Neural crest cell (in vitro differentiated cells): ENCODE data around the gene CCL8. TPM values are rescaled to one million over a fixed set of nuclear protein-coding genes. Genes with fewer than 3 reads are reported as not detected.

Source experiments
- DNase-seq: peaks from one replicate; pipeline ENCODE4 v3.0.0; 2021; ENCODE audit warnings: low read depth, mixed read lengths, low spot score
- H3K27ac Mint-ChIP-seq: one replicate; pipeline ENCODE4 v1.8.0; 2021; ENCODE audit warnings: mild to moderate bottlenecking, mixed read lengths; ENCODE audit not compliant: unreplicated experiment
- H3K27me3 Mint-ChIP-seq: 2 replicates; pipeline ENCODE4 v1.8.0; 2021; ENCODE audit warnings: low read depth, mild to moderate bottlenecking, mixed read lengths
- H3K36me3 Mint-ChIP-seq: 2 replicates; pipeline ENCODE4 v1.8.0; 2021; ENCODE audit warnings: low read depth, mild to moderate bottlenecking, mixed read lengths
- H3K4me1 Mint-ChIP-seq: 2 replicates; pipeline ENCODE4 v1.8.0; 2021; ENCODE audit warnings: mixed read lengths
- H3K4me3 Mint-ChIP-seq: one replicate; pipeline ENCODE4 v1.8.0; 2021; ENCODE audit warnings: mild to moderate bottlenecking, mixed read lengths
- H3K9me3 Mint-ChIP-seq: 2 replicates; pipeline ENCODE4 v1.8.0; 2021; ENCODE audit warnings: mixed read lengths
- total RNA-seq: library from RNA; stranded (reverse); gene quantifications from 2 replicates; pipeline ENCODE4 v1.2.1, GENCODE V29; 2021
- TF ChIP-seq, protein P1 (sequence below): fragments of 200-600 bp; sonication (generic); conservative IDR thresholded peaks from 2 replicates; pipeline ENCODE4 v1.5.0; 2021; ENCODE audit warnings: antibody characterized with exemption, mild to moderate bottlenecking

CCL8 gene
- total RNA-seq, 1 donor from 2014 or later: not detected

DNA sequence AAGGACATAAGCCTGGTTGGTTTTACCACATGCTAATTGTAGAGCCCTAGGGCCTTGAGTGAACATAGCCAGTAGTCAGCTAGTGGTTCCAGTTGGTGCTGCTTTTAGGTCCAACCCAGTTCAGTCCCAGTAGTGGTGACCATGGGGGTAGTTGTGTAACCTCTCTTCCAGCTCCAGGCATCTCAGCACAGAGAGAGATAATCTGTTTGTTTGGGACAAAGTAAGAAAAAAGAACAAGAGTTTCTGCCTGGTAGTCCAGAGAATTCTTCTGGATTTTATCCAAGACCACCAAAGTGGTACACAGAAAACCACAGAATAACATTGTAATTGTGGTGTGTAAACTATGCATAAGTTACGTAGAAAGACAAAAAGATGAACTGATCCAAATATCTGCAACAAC lies 31.9 kb downstream of the CCL8 start:
- H3K27ac Mint-ChIP-seq: no peak overlapping the region
- TF ChIP-seq, protein P1, sequence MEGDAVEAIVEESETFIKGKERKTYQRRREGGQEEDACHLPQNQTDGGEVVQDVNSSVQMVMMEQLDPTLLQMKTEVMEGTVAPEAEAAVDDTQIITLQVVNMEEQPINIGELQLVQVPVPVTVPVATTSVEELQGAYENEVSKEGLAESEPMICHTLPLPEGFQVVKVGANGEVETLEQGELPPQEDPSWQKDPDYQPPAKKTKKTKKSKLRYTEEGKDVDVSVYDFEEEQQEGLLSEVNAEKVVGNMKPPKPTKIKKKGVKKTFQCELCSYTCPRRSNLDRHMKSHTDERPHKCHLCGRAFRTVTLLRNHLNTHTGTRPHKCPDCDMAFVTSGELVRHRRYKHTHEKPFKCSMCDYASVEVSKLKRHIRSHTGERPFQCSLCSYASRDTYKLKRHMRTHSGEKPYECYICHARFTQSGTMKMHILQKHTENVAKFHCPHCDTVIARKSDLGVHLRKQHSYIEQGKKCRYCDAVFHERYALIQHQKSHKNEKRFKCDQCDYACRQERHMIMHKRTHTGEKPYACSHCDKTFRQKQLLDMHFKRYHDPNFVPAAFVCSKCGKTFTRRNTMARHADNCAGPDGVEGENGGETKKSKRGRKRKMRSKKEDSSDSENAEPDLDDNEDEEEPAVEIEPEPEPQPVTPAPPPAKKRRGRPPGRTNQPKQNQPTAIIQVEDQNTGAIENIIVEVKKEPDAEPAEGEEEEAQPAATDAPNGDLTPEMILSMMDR: no peak
- H3K9me3 Mint-ChIP-seq: peaks cover 3% of the 10 kb centered on the region
- peaks cover 2% of the 10 kb centered on the region for H3K36me3 Mint-ChIP-seq
- H3K4me3 Mint-ChIP-seq: no peak overlapping the region
- DNase-seq: no peak
- peaks cover 51% of the 10 kb centered on the region for H3K27me3 Mint-ChIP-seq
- H3K4me1 Mint-ChIP-seq: no peaks in the 10 kb centered on the region

GRCh38 chr17:34352191-34352590 lies 33.0 kb downstream of the CCL8 start:
- H3K27ac Mint-ChIP-seq: no peak overlapping the region
- no peak for DNase-seq
- H3K9me3 Mint-ChIP-seq: peaks cover 3% of the 10 kb centered on the region
- peaks cover 53% of the 10 kb centered on the region for H3K27me3 Mint-ChIP-seq
- no peak overlapping the region for H3K4me3 Mint-ChIP-seq
- peaks cover 2% of the 10 kb centered on the region for H3K36me3 Mint-ChIP-seq
- no peaks in the 10 kb centered on the region for H3K4me1 Mint-ChIP-seq
- TF ChIP-seq, protein P1: no peak

- Mint-ChIP-seq H3K4me1 (no peaks in the 10 kb centered on the region), H3K4me3 (no peak overlapping the region), H3K36me3 (peaks cover 2% of the 10 kb centered on the region), H3K9me3 (peaks cover 3% of the 10 kb centered on the region), H3K27ac (no peak overlapping the region), H3K27me3 (peaks cover 46% of the 10 kb centered on the region)
- DNase-seq: no peak
- TF ChIP-seq, protein P1: no peak
Observed at GRCh38 chr17:34354637-34355036, 35.4 kb downstream of the CCL8 start.

GRCh38 chr17:34356194-34356593 lies 37.0 kb downstream of the CCL8 start, which contains the start of gene CCL13:
TSS of gene CCL13 (plus strand) at chr17:34356480. CDS start at chr17:34356527, 47 bp downstream.
- Mint-ChIP-seq H3K9me3 (peaks cover 3% of the 10 kb centered on the region), H3K27ac (no peak within 1 kb of the TSS), H3K4me3 (no peak within 1 kb of the TSS), H3K27me3 (peaks cover 43% of the 10 kb centered on the region), H3K4me1 (no peaks in the 10 kb centered on the region), H3K36me3 (peaks cover 2% of the 10 kb centered on the region)
- DNase-seq: no peak
- TF ChIP-seq, protein P1: no peak

DNA sequence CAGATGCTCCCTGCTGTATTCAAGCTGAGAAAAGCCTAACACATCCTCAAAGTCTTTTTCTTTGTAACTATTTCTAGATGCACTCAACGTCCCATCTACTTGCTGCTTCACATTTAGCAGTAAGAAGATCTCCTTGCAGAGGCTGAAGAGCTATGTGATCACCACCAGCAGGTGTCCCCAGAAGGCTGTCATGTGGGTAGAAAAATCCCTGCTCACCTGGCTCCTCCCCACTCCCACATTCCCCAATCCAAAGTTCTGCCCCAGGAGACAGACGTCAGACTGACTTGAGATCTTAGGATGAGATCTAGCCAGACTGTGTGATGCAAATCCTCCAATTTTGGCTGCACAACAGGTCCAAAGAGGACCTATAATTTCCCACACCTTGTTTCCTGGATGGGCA lies 38.2 kb downstream of the CCL8 start:
- TF ChIP-seq, protein P1: no peak
- no peak for DNase-seq
- peaks cover 41% of the 10 kb centered on the region for H3K27me3 Mint-ChIP-seq
- H3K4me3 Mint-ChIP-seq: no peak overlapping the region
- peaks cover 2% of the 10 kb centered on the region for H3K36me3 Mint-ChIP-seq
- H3K4me1 Mint-ChIP-seq: no peaks in the 10 kb centered on the region
- H3K27ac Mint-ChIP-seq: no peak overlapping the region
- peaks cover 3% of the 10 kb centered on the region for H3K9me3 Mint-ChIP-seq
